Central memory CD4-positive, alpha-beta T cell (primary cell): ENCODE results near the gene CLDN18.

ENCODE experiments used
- DNase-seq: peaks from one replicate; pipeline ENCODE4 v3.0.0; 2022

CLDN18 gene

DNA sequence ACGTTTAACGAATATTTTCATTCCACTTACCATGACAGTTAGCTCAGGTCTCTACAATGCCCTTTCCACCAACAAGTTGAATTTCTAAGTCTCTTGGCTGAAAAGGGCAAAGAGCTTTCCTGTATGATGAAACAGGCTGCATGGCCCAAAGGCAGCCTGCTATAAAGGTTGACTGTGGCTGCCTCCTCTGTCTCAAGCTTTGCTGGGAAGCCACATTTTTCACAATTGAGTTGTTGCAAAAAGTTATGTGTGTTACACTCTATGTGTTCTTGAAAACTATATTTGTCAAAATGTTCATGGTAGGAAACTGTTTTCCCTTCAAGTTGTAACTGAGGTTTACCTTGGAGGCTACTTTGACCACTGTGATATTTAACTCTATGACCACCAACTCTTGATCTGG is 56.0 kb downstream of the CLDN18 start:
- no peak for DNase-seq

DNA sequence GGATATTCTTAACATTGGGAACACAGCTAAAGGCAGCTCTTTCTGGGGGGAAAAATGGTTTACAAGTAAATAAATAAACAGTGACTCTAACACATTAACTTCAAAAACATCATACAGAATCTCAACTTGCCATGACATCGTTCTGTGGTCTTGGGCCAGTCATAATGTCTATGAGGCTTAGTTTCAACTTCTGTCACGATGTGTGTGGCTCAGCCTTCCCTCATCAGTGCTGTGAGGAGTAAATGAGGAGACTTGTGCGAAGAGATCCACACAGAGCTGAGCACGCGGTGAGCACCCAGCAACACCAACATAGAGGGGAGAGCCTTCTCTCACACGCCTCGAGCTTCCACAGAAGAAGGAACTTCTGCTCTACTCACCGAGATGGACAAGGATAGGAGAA is 56.4 kb downstream of the CLDN18 start:
- no peak for DNase-seq

DNA sequence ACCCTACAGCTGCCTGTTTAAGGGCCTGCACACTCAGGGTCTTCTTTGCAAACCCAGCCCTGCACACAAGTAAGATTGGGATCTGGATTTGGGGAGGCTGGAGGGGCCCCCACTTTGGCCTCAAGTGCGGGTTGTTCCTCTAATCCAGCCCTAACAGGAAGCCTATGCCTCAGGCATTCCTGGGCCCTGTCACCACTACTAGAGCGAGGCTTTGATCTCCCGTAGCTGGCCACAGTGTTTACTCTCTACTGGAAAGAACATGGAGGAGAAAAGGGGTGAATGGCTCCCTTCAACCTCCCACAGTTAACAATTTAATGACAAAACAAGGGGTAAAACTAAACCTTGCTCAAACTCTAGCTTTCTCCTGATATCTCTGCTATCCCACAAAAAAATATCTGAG is 57.0 kb downstream of the CLDN18 start:
- no peak for DNase-seq

DNA sequence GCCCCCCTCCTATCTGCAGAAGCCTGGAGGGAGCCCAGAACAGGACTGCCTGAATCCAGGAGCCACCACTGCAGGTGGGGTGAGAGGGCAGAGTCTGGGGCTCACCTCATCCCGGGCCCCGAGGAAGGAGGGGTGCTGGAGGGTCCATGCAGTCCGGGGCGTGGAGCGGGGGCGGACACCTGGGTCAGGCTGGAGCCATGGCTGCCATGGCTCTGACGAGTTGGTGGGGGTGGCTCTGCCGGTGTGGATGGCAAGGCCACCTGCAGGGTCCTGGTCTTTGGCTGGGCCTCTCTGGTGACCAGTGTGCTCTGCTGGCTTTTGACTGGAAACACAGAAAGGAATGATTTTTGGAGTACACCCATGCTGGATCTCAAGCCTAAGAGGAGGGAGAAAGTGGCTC is 58.1 kb downstream of the CLDN18 start:
- no peak for DNase-seq

DNA sequence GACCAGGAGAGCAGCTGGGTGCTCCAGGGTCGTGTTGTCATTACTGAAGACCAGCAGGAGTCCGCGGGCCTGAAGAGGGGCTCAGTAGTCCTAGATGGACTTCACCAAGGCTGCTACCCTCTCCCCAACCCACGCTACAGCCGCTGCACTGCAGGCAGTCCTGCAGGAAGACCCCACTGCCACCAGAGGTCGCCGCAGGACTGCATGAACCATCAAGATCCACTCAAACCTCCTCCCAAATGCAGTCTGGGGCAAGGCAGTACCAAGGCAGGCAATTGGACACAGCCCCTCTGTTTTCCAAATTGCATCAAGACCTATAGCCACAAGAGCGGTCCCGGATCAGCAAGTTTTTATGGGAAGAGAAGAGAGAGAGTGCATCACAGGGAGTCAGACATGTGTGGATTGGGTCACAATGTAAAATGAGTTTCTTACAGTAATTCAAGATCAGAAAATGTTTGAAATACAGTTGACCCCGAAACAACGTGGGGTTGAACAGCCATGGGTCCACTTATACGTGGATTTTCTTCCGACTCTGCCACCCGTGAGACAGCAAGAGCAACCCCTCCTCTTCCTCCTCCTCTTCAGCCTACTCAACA is 58.7 kb downstream of the CLDN18 start:
- DNase-seq, result peak; percentile 49

DNA sequence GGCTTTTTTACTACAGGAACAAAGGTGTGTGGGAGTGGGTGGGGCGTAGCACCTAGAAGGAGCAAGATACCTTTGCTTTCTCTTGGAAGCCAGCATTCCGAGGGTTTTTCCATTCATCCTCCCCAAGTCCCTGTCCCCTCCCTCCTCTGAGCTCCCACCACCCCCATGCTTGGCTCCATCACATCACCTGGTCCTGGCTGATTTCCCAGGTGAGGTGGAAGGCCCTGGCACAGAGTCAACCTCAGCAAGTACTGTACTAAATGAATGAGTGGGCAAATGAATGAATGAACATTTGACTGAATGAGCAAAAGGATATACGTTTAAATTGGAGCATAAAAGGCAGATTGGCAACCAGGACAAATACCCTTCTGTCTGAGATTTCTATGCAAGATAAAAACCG is 60.0 kb downstream of the CLDN18 start:
- DNase-seq, result no peak

DNA sequence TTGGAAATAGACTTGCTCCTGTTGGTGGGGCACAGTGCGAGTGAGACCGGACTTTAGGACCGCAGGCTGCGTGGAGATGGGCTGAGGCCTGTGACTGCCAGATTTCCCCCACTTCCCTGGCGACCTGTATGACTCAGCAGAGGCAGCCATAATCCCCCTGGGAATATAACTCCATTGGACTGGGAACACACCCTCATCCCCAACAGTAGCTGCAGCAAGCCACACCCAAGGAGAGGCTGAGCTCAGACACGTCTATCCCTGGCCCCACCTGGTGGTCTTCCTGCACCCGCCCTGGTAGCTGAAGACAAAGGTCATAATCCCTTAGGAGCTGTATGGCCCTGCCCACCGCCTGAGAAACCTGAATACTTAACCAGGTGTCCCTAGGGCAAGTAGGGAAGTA is 62.8 kb downstream of the CLDN18 start:
- DNase-seq, result no peak

DNA sequence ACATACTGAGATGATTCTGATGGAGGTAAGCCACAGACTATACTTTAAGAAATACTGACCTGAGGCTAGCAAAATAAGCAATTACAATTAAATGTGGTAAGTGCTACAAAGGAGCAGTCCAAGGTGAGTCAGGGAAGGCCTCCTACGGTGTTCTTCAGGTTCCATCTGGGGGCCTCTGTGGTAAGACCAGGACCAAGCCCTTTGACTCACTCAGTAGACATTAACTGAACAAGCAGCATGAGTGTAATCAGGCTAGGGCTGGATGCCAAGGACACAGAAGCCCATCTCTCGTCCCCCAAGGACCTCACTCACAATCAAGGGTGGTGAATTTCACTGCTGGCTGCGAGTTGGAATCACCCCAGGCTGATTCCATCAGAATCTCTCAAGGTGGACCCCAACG is 68.1 kb downstream of the CLDN18 start:
- no peak for DNase-seq

DNA sequence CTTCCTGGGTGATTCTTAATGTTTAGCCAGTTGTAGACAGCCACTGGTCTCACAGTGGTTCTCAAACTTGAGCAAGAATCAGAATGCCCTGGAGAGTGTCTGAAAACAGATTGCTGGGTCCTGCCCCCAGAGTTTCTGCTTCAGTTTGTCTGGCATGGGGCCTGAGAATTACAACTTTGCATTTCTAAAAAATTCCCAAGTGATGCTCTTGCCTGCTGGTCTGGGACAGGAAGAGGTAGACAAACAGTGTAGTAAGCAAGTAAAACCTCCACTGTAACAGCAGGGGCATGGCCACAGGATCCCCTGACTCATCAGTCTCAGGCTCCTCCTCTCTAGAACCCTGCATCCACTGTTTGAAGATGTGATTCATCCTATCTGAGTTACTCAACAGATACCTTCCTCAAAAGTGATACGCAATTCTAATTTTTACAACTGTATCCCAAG is 69.0 kb downstream of the CLDN18 start:
- no peak for DNase-seq

DNA sequence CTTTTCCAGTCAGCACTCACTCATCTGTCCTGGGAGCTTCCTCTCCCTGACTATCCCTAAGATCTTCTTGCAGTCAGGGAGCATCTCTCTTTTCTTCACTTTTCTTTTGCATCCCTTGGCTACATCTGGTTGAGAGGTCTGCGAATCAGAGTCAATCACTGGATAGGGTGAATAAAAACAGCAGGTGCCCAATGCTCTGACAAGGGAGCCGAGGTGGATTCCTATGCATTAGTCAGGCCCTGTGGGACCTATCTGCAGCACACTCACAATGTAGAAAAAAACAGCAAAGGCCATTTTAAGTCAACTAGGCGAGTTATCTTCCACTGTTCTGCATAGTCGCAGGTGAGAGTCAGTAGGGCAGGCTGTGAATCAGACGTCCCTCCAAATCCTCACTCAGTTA is 69.9 kb downstream of the CLDN18 start:
- no peak for DNase-seq

DNA sequence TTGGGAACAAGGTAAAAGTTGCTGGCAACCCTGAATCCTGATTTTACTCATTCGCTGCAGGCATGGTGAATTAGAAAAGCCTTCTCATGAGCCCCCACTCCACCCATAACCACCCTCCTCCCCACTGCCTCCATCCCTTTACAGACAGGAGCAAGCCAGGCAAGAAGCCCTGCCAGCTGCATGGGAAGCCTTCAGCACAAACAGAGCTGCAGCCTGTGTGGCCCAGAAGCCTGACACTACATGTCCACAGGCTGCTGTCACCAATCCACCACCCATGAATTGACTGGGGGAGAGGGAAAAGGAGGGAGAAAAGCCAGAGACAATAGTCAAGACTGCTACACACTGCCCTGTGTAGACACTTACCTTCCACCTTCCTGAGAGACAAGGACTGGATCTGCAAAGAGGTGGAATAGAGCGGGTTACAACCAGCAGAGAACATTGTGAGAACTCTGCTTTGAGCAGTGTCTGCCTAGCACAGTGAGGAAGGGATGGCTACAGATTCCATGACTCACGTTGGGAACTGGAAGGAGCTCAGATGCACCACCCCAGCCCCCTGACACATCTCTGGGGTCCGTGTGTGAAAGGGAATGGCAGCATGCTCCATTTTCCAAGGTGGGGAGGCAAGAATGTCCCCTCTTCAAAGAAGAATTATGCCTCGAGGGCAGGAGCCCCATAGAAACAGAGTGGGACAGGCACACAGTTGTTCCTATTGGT is 71.6 kb downstream of the CLDN18 start:
- no peak for DNase-seq

DNA sequence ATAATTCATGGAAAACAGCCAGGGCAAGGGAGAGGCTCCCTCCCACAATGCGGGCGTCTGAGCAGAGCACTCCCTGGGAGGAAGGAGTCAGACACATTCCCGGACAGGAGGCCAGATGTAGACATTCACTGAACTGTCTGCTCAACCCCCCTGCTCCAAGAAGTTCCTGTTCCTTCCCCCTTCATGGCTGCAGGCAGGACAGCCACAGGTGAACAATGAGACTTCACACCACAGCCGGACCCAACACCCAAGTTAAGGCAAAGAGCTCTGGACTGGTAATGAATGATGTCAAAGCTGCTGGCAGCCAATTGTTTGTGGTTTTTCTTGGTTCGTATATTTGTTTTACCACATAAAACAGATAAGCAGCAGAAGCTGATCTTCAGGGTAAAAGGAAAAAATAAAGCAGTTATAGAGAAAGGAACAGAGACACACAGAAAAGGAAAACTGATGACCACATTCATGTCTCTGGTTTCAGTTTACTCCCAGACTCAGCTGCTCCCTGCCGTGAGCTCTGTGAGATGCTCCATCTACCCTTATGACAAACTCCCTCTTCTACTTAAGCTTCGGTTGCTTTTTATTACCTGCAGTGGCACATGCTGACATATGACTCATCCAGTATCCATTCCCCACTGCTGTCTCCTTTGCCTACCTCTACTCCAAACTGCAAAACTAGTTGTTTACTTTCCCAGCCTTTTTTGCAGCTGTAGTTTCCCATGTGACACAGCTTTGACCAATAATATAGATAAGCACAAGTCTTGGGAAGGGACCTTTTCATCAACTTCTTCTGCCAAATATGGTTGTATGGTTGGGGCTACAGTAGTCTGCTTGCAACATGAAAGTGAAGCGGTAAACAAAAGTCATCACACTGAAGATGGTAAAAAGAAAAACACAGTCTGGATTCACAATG is 72.4 kb downstream of the CLDN18 start:
- DNase-seq, result peak; percentile 9

DNA sequence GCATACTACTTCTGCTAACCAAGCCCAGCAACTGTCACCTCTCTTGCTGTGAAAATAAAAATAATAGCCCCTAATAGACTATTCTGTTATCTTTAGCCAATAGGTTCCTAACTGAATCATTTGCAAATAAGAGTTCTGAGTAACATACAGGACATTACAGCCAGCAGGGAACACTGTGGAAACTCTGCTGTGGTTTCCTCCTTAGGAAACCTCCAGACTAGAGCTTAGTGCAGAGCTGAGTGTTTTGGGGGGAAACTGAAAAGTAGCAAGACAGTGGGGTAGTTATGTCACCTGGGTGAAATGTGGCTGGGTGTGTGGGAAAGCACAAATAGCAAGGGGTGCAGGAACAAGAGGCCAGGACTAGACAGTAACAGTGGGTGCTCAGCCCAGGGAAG is 73.0 kb downstream of the CLDN18 start:
- DNase-seq, result no peak
